ENCODE results near the gene GLB1L3.

The GLB1L3 gene

DNA sequence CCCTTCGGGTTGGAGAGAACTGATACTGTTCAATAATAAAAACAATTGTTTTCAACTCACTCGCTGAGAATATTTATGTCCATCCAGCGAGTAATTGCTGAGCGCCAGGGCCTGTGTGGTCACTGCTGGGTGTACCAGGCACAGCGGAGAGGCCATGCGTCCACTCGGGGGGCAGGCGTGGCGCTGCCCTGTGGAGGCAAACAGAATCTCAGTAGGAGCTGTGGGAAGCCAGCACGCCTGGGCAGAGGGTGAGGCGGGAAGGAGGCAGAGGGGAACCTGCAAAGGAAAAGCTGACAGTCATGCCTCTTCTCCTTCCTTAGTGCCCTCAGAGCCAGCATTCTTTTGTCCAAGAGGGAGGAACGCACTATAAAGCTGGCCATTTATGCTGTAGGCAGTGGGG lies 11.4 kb downstream of the GLB1L3 start:
- no peak for DNase-seq (ENCODE audit: low read depth)
- TF ChIP-seq, protein P1, sequence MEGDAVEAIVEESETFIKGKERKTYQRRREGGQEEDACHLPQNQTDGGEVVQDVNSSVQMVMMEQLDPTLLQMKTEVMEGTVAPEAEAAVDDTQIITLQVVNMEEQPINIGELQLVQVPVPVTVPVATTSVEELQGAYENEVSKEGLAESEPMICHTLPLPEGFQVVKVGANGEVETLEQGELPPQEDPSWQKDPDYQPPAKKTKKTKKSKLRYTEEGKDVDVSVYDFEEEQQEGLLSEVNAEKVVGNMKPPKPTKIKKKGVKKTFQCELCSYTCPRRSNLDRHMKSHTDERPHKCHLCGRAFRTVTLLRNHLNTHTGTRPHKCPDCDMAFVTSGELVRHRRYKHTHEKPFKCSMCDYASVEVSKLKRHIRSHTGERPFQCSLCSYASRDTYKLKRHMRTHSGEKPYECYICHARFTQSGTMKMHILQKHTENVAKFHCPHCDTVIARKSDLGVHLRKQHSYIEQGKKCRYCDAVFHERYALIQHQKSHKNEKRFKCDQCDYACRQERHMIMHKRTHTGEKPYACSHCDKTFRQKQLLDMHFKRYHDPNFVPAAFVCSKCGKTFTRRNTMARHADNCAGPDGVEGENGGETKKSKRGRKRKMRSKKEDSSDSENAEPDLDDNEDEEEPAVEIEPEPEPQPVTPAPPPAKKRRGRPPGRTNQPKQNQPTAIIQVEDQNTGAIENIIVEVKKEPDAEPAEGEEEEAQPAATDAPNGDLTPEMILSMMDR (conservative IDR thresholded peaks at IDR 0.05; ENCODE audit: low read depth, low read length), result no peak
- no peak overlapping the region for H3K4me3 ChIP-seq (ENCODE audit: low read length)

DNA sequence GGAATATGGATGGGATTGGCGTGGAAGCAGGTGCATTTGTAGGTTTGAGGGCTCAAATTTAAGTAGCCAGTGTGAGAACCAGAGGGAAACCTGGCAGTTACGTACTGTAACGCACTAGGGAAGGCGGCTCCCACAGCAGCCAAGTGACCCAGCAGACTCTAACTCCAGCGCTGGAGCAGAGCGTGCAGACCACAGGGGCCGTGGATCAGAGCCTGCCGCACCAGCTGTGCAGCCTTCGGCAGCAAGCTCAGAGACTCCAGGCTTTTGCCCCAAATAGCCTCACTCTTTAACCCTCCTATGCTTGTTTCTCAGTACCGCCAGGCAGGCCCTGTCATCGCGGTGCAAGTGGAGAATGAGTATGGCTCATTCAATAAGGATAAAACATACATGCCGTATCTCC lies 12.3 kb downstream of the GLB1L3 start:
- DNase-seq (ENCODE audit: low read depth), result no peak
- TF ChIP-seq, protein P1 (conservative IDR thresholded peaks at IDR 0.05; ENCODE audit: low read depth, low read length), result no peak
- H3K4me3 ChIP-seq (ENCODE audit: low read length), result no peak overlapping the region

DNA sequence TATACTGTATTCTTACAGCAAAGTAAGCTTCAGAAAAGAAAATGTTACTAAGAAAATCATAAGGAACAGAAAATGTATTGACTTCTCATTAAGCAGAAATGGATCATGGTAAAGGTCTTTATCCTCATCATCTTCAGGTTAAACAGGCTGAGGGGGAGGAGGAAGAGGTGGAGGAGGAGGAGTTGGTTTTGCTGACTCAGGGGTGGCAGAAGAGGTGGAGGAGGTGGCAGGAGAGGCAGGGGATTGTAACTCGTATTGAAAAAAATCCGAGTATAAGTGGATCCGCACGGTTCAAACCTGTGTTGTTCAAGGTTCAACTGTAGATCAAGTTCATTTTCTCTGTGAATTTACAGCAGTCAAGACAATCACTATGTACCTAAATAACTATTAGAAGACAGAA lies 13.0 kb downstream of the GLB1L3 start:
- TF ChIP-seq, protein P1 (conservative IDR thresholded peaks at IDR 0.05; ENCODE audit: low read depth, low read length), result no peak
- no peak overlapping the region for H3K4me3 ChIP-seq (ENCODE audit: low read length)
- no peak for DNase-seq (ENCODE audit: low read depth)

DNA sequence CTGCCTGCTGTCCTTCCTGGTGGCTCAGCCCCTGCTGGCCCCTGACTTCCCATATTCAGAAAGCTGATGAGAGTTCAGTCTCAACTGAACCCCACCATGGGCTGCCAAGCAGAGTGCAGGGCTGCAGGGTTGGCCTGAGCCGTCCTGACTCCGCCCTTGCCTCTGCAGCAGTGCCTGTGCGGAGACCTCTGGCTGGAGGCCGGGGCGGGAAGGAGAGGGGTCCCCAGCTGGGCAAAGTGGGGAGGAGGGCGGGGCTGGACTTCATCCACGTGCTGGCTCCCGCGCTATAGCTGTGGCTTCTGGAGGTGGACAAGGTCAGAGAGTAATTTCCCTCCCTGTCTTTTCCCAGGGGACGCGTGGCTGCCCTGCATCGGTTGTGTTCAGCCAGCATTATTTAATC lies 13.6 kb downstream of the GLB1L3 start:
- DNase-seq (ENCODE audit: low read depth), result no peak
- H3K4me3 ChIP-seq (ENCODE audit: low read length), result no peak overlapping the region
- TF ChIP-seq, protein P1 (conservative IDR thresholded peaks at IDR 0.05; ENCODE audit: low read depth, low read length), result no peak

DNA sequence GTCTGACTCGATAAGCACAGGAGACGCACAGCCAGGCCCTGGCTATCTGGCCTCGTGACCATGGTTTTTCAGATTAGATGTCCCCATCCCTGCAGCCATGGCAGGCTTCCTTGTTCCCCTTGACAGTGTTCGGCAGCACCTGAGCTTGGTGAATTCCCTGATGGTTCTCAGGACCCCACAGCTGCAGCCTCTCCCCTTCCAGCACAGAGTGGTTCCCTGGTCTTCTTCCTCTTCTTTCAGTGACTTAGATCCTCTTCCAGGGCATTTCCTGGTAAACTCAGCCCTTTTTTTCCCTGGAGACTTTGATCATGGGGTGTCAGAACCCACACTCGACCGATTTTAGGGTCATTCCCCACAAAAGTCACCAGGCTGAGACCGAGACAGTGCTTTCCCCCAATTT lies 14.5 kb downstream of the GLB1L3 start:
- TF ChIP-seq, protein P1 (conservative IDR thresholded peaks at IDR 0.05; ENCODE audit: low read depth, low read length), result no peak
- DNase-seq (ENCODE audit: low read depth), result no peak
- H3K4me3 ChIP-seq (ENCODE audit: low read length), result no peak overlapping the region

DNA sequence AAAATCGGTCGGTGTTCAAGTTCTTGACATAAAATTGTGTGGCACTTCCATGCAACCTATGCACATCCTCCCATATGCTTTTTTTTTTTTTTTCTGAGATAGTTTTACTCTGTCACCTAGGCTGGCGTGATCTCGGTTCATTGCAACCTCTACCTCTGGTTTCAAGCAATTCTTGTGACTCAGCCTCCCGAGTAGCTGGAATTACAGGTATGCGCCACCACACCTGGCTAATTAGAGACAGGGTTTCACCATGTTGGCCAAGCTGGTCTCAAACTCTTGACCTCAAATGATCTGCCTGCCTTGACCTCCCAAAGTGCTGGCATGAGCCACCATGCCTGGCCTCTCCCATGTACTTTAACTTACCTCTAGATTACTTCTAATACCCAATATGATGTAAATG lies 15.0 kb downstream of the GLB1L3 start:
- DNase-seq (ENCODE audit: low read depth), result no peak
- no peak overlapping the region for H3K4me3 ChIP-seq (ENCODE audit: low read length)
- TF ChIP-seq, protein P1 (conservative IDR thresholded peaks at IDR 0.05; ENCODE audit: low read depth, low read length), result no peak

DNA sequence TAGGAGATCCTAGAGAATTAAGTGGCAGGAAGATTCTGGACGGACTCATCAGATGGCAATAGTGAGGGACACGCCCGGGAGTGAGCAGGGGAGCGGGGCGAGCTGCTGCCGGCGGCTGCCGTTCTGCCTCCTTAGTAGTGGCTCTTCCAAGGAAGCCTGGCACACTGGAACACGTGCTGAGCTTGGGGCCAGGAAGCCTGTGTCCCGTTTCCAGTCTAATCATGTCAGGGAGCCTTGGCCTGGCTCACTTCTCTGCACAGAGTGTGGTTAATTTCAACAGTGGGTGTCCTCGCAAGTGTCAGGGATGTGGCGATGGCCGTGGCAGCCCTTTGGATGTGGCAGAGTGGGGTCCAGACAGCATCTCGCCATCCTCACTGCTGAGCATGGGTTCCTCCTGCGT lies 16.5 kb downstream of the GLB1L3 start:
- TF ChIP-seq, protein P1 (conservative IDR thresholded peaks at IDR 0.05; ENCODE audit: low read depth, low read length), result no peak
- no peak for DNase-seq (ENCODE audit: low read depth)
- H3K4me3 ChIP-seq (ENCODE audit: low read length), result no peak overlapping the region
